RWPE2 (cell line): ENCODE data around the gene MID1IP1.

Source experiments
- ATAC-seq: fragments of 200-7000 bp; cut with Tn5 transposase; 3 replicates; pipeline ENCODE4 v1.9.1; 2021; ENCODE audit warnings: low read depth
- DNase-seq: peaks from one replicate; pipeline ENCODE4 v3.0.0-alpha.2; 2020; ENCODE audit warnings: low spot score
- H3K27ac ChIP-seq: fragments of 450-650 bp; 2 replicates; pipeline ENCODE4 v1.5.1; 2017; ENCODE audit warnings: mild to moderate bottlenecking; ENCODE audit not compliant: poor library complexity, severe bottlenecking
- H3K27me3 ChIP-seq: fragments of 250-450 bp; sonication (Bioruptor Pico); 2 replicates; pipeline ENCODE4 v1.5.1; 2021; ENCODE audit warnings: mild to moderate bottlenecking, moderate library complexity; ENCODE audit not compliant: insufficient read depth, poor library complexity, severe bottlenecking
- H3K36me3 ChIP-seq: fragments of 250-450 bp; sonication (Bioruptor Pico); 2 replicates; pipeline ENCODE4 v1.5.1; 2020; ENCODE audit warnings: low read depth, mild to moderate bottlenecking, moderate library complexity
- H3K4me1 ChIP-seq: fragments of 250-450 bp; sonication (Bioruptor Pico); 2 replicates; pipeline ENCODE4 v1.5.1; 2021; ENCODE audit warnings: mild to moderate bottlenecking, moderate library complexity; ENCODE audit not compliant: insufficient read depth, poor library complexity, severe bottlenecking
- H3K4me3 ChIP-seq: fragments of 250-450 bp; sonication (Bioruptor Pico); 2 replicates; pipeline ENCODE4 v1.5.1; 2021; ENCODE audit warnings: mild to moderate bottlenecking, moderate library complexity; ENCODE audit not compliant: severe bottlenecking
- H3K9me3 ChIP-seq: fragments of 250-450 bp; sonication (Bioruptor Pico); 2 replicates; pipeline ENCODE4 v1.5.1; 2021; ENCODE audit warnings: mild to moderate bottlenecking, moderate library complexity; ENCODE audit not compliant: severe bottlenecking
- CTCF ChIP-seq: fragments of 450-650 bp; IDR thresholded peaks from one replicate; pipeline ENCODE4 v1.5.1; 2017; ENCODE audit warnings: mild to moderate bottlenecking, moderate library complexity; ENCODE audit not compliant: poor library complexity, severe bottlenecking

Gene MID1IP1

DNA sequence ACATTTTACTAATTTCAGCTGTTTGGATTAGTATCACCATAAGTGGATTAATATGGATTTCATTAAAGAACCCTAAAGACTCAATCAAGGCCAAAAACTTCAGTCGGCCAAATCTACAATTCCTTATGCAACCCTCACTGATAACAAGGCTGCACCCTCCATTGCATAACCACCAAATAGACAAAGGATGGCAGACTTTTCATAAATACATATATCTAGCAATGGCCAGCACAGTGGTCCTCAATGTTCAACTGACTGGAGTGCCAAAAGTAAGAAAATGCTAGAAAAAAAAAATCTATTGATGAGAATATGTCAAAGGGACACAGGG, 46.6 kb downstream of the MID1IP1 start:
- no peaks in the 10 kb centered on the region for H3K36me3 ChIP-seq
- H3K9me3 ChIP-seq = no peaks in the 10 kb centered on the region
- H3K27ac ChIP-seq = no peak overlapping the region
- TF ChIP-seq CTCF = no peak
- ATAC-seq (no peak), DNase-seq (no peak)
- H3K27me3 ChIP-seq = no peaks in the 10 kb centered on the region
- no peak overlapping the region for H3K4me3 ChIP-seq
- no peaks in the 10 kb centered on the region for H3K4me1 ChIP-seq

DNA sequence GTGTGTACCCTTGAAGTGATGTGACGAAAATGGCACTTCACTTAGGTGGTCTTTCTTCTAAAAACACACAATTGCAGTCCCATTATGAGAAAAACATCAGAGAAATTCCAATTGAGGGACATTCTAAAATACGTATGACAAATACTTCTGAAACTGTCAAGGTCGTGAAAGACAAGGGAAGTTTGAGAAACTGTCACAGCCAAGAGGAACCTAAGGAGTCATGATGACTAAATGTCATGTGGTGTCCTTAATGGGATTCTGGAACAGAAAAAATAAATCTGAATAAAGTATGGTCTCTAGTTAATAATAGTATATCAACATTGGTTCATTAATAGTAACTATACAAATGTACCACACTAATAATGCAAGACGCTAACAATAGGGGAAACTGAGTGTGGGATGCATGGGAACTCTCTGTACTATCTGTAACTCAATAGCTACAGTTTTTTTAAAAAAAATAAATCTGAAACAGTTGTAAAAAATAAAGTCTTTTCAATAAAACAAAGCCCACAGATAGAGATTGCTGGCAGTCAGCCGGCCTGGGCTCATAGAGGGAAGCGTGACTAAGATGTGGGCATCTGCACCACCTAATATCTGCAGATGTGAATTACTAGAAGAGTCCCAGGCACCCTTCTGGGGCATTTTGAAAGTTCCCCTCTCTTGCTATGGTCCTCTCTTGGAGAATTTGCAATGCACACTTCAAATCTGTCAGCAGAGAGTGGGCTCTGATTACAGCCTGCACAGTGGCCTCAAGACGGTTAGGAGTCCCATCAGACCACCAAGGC, 47.6 kb downstream of the MID1IP1 start:
- Histone ChIP-seq H3K4me3 (no peak overlapping the region), H3K4me1 (no peaks in the 10 kb centered on the region), H3K27ac (no peak overlapping the region), H3K36me3 (no peaks in the 10 kb centered on the region), H3K9me3 (no peaks in the 10 kb centered on the region), H3K27me3 (no peaks in the 10 kb centered on the region)
- TF ChIP-seq CTCF = no peak
- DNase-seq (no peak), ATAC-seq (no peak)

DNA sequence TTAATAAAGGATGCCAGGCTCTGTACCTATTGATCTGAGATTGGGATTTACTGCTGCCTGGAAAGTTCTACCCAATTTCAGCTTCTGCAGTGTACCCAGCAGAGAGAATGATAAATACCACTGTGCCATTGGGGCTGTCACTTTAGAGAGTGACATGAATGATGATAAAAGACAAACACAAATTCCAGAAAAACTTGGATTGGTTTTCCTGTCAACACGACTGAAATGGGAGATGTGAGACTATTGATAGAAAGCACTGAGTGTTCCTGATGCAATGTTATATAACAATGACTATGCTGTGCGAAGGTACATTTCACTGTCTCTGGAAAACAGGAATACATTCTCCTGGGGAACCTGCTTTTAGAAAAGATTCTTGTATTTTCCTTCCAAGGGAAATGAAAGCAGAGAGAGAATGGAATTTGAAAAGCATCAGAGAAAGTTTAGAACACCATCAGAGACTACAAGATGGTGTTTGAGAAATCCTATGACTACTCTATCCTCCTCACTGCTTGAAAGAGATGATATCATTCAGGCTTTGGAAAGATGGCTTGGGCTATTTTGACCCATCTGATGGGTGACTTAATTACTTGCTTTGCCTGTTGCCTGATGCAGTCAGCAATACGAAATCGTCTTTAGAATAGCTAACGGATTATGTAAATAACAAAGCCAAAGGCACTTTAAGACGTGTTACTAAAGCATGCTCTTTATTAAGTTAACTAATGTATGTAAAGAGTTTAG, 49.7 kb downstream of the MID1IP1 start:
- Histone ChIP-seq H3K36me3 (no peaks in the 10 kb centered on the region), H3K27ac (no peak overlapping the region), H3K27me3 (no peaks in the 10 kb centered on the region), H3K9me3 (no peaks in the 10 kb centered on the region), H3K4me1 (no peaks in the 10 kb centered on the region), H3K4me3 (no peak overlapping the region)
- no peak for DNase-seq
- no peak for TF ChIP-seq CTCF
- no peak for ATAC-seq

DNA sequence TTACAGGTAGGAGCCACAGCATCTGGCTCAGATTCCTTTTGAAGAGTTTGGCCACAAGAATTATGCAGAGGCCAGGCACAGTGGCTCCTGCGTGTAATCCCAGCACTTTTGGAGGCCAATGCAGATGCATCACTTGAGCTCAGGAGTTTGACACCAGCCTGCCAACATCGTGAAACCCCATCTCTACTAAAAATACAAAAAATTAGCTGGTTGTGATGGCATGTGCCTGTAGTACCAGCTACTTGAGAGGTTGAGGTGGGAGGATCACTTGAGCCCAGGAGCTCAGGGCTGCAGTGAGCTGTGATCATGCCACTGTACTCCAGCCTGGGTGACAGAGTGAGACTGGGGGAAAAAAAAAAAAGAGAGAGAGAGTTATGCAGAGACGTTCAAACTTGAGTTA, 53.0 kb downstream of the MID1IP1 start:
- Histone ChIP-seq H3K27me3 (no peaks in the 10 kb centered on the region), H3K4me3 (no peak overlapping the region), H3K36me3 (no peaks in the 10 kb centered on the region), H3K4me1 (no peaks in the 10 kb centered on the region), H3K9me3 (no peaks in the 10 kb centered on the region), H3K27ac (no peak overlapping the region)
- TF ChIP-seq CTCF = no peak
- ATAC-seq = no peak
- DNase-seq = no peak
